ENCODE results near the gene BCDIN3D.

DNA sequence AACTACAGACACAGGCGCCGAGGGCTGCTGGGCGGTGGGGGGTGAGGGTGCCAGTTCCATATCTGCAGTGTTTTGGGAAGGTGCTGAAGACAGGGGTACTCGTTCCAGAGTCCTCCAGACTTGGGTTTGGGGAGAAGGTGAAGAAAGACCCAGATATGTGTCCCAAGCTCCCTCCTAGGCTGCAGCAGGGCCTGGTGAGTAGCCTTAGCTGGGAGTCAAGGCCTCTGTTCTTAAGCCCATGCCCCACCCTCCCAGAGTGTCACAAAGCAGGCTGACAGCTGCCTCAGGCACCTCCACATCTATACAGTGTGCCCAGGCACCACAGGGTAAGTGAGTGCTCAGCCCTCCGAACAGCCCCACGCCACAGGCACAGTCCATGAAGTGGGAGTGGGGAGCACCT, 19.0 kb downstream of the BCDIN3D start:
- TF ChIP-seq CTCF (IDR thresholded peaks at IDR 0.05; ENCODE audit: poor library complexity) (no peak), EZH2phosphoT487 (IDR thresholded peaks at IDR 0.05; ENCODE audit: low read depth, severe bottlenecking, unreplicated experiment) (no peak)

All from hepatocyte (in vitro differentiated cells).